Natural killer cell treated with Interleukin-12 subunit alpha and Interleukin-12 subunit beta and Interleukin-15 and Interleukin-18, amount 100 ng/mL, for 72 hours (primary cell): ENCODE results near the gene C11orf91. TPM values are rescaled to one million over a fixed set of nuclear protein-coding genes. Genes with fewer than 3 reads are reported as not detected.
A peak's percentile ranks its signal among the peaks of the same experiment; 100 is the strongest.
"Not testable (repeated sequence)": the region's sequence is repeated elsewhere in the genome, so short reads cannot be mapped to it uniquely, and the experiment has no call there.

Experiments
- ATAC-seq, 2 donors: fragments of 150-1000 bp; cut with Tn5 transposase in 1 of 2; sonication (Bioruptor Pico), chemical (Tn5 transposase) in 1 of 2; 2 replicates each; pipeline ENCODE4 v1.10.0; 2021
- DNase-seq: peaks from one replicate; pipeline ENCODE4 v3.0.0; 2022; ENCODE audit warnings: low spot score
- H3K27ac Mint-ChIP-seq, 2 donors: 1 replicate in 1 of 2; 2 replicates in 1 of 2; pipeline ENCODE4 v1.8.0; 2022; ENCODE audit warnings: mixed read lengths in 2 of 2, mild to moderate bottlenecking in 1 of 2, moderate library complexity in 1 of 2
- H3K27me3 Mint-ChIP-seq, 2 donors: 1 replicate in 1 of 2; 2 replicates in 1 of 2; pipeline ENCODE4 v1.8.0; 2022; ENCODE audit warnings: mixed read lengths in 2 of 2
- H3K36me3 Mint-ChIP-seq: one replicate; pipeline ENCODE4 v1.8.0; 2022; ENCODE audit warnings: mixed read lengths
- H3K4me1 Mint-ChIP-seq, 2 donors: 1 replicate in 1 of 2; 2 replicates in 1 of 2; pipeline ENCODE4 v1.8.0; 2022; ENCODE audit warnings: low read depth in 2 of 2, mixed read lengths in 2 of 2, mild to moderate bottlenecking in 1 of 2
- H3K4me3 Mint-ChIP-seq: one replicate; pipeline ENCODE4 v1.8.0; 2022; ENCODE audit warnings: mixed read lengths
- H3K9me3 Mint-ChIP-seq: 2 replicates; pipeline ENCODE4 v1.8.0; 2022; ENCODE audit warnings: mixed read lengths
- total RNA-seq, 2 donors: library from RNA; stranded (reverse); gene quantifications; one replicate each; pipeline ENCODE4 v1.2.3, GENCODE V29; 2022

C11orf91 gene
- total RNA-seq, 2 donors from 2014 or later = not detected

- Mint-ChIP-seq H3K27me3 (no peaks in the 10 kb centered on the region), H3K4me1 (no peaks in the 10 kb centered on the region), H3K27ac (no peak overlapping the region), H3K9me3 (no peaks in the 10 kb centered on the region), H3K36me3 (no peaks in the 10 kb centered on the region), H3K4me3 (no peak overlapping the region)
- no peak for ATAC-seq
- DNase-seq = no peak
These were observed 11.8 kb upstream of the C11orf91 start for GRCh38 chr11:33712436-33712835.

- ATAC-seq (no peak), DNase-seq (no peak)
- Mint-ChIP-seq H3K27ac (no peak overlapping the region), H3K27me3 (no peaks in the 10 kb centered on the region), H3K4me3 (no peak overlapping the region), H3K36me3 (no peaks in the 10 kb centered on the region), H3K9me3 (no peaks in the 10 kb centered on the region), H3K4me1 (peaks cover 6 to 7% of the 10 kb centered on the region in 2 donors)
These were observed 8.8 kb upstream of the C11orf91 start for GRCh38 chr11:33709466-33709865.

- Mint-ChIP-seq H3K27me3 (no peaks in the 10 kb centered on the region), H3K4me3 (no peak overlapping the region), H3K4me1 (peaks cover 6 to 7% of the 10 kb centered on the region in 2 donors), H3K9me3 (no peaks in the 10 kb centered on the region), H3K36me3 (no peaks in the 10 kb centered on the region), H3K27ac (no peak overlapping the region)
- DNase-seq (no peak), ATAC-seq (no peak)
These were observed 8.4 kb upstream of the C11orf91 start for GRCh38 chr11:33708985-33709384.

- H3K9me3 Mint-ChIP-seq, ATAC-seq, H3K27ac Mint-ChIP-seq, H3K36me3 Mint-ChIP-seq, H3K27me3 Mint-ChIP-seq, DNase-seq, H3K4me1 Mint-ChIP-seq, H3K4me3 Mint-ChIP-seq: not testable (repeated sequence)
These were observed 7.2 kb upstream of the C11orf91 start for GRCh38 chr11:33707831-33708230.

DNA sequence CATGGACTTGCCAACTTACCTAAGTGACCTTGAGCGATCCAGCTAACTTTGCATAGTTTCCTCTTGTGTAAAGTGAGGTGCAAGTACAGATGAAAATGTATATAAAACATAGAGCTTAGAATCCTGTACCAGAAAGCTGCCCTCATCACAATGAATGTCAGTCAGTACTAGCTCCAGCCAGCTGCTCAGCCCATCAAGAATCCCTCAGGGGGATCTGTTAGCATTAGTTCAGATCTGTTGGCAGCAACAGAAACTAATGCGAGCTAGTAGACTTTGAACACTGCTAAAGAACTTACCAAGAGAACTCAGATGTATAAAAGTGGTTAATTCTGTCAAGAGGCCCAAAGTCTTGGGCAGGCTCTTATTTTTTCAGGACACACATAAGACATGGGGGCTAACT lies 6.3 kb upstream of the C11orf91 start:
- no peaks in the 10 kb centered on the region for H3K9me3 Mint-ChIP-seq
- peak overlapping the region in 1 of 2 donors; percentile 64 for H3K27ac Mint-ChIP-seq
- H3K4me1 Mint-ChIP-seq = peaks cover 6 to 7% of the 10 kb centered on the region in 2 donors
- H3K4me3 Mint-ChIP-seq = no peak overlapping the region
- no peaks in the 10 kb centered on the region for H3K36me3 Mint-ChIP-seq
- DNase-seq (no peak), ATAC-seq (no peak)
- H3K27me3 Mint-ChIP-seq = no peaks in the 10 kb centered on the region

DNA sequence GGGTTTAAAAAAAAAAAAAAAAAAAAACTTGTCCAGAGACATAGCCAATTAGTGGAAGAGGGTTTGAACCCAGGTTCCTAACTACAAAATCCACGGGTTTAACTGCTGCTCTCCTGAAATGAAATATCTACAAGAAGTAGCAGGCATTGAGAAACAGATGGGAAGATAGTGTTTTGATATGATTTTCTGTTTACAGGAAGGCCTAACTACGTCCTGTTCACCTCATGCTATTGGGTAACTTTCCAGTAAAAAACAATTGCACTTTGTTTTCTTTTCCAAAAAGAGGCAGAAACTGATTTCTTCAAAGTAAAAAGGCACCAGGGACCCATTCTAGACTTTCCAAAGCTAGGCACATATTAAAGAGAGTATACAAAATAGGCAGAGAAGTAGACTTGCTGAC lies 5.9 kb upstream of the C11orf91 start:
- Mint-ChIP-seq H3K9me3 (no peaks in the 10 kb centered on the region), H3K4me1 (peaks cover 7 to 8% of the 10 kb centered on the region in 2 donors), H3K27me3 (no peaks in the 10 kb centered on the region), H3K36me3 (no peaks in the 10 kb centered on the region), H3K4me3 (peak overlapping the region; percentile 15), H3K27ac (peak overlapping the region; percentile 56 to 64)
- ATAC-seq = no peak
- DNase-seq = no peak

DNA sequence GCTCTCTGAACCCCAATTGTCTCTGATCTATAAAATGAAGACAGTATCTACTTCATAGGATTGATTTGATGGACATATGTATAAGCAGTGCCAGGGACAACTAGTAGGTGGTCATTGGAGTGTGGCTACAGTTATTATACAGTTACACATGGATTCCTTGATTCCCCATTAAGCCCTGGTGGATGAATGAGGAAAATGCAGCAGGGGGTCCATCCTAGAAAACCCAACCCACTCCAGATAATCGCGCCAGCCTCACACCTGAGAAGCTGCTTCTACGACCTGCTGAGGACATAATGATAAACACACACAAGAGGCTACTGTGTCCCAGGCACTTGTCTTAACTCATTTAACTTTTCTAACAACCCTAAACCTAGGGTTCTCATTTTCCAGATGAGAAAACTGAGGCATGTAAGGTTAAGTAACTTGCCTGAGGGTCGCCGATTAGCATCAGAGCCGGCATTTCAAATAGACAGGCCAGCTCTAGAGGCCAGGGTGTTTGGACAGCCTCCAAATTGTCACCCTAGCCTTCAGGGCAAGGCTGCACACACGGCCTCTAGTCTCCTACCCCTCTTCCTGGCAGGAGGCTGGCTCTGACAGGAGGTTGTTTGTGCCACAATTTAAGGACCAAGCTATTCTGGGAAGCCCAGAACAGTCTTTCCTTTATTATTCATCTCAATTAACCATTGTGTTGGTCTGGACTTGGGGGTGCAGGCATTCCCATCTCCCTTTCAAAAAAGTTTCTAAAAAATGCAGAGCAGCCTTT lies 3.8 kb upstream of the C11orf91 start:
- Mint-ChIP-seq H3K9me3 (no peaks in the 10 kb centered on the region), H3K4me1 (peaks cover 19 to 21% of the 10 kb centered on the region in 2 donors), H3K27ac (no peak overlapping the region), H3K27me3 (peaks cover under 1 to 6% of the 10 kb centered on the region in 2 donors), H3K36me3 (no peaks in the 10 kb centered on the region), H3K4me3 (no peak overlapping the region)
- ATAC-seq (no peak), DNase-seq (no peak)

GRCh38 chr11:33703788-33704187 lies 3.2 kb upstream of the C11orf91 start:
- H3K9me3 Mint-ChIP-seq = no peaks in the 10 kb centered on the region
- H3K27ac Mint-ChIP-seq = no peak overlapping the region
- no peaks in the 10 kb centered on the region for H3K36me3 Mint-ChIP-seq
- ATAC-seq = no peak
- H3K4me3 Mint-ChIP-seq = no peak overlapping the region
- DNase-seq = no peak
- H3K27me3 Mint-ChIP-seq = peaks cover 2 to 7% of the 10 kb centered on the region in 2 donors
- peaks cover 19 to 21% of the 10 kb centered on the region in 2 donors for H3K4me1 Mint-ChIP-seq

GRCh38 chr11:33703234-33703633 lies 2.6 kb upstream of the C11orf91 start:
- no peak overlapping the region for H3K27ac Mint-ChIP-seq
- DNase-seq (no peak), ATAC-seq (no peak)
- no peaks in the 10 kb centered on the region for H3K36me3 Mint-ChIP-seq
- no peak overlapping the region for H3K4me3 Mint-ChIP-seq
- H3K9me3 Mint-ChIP-seq = no peaks in the 10 kb centered on the region
- peaks cover 5 to 9% of the 10 kb centered on the region in 2 donors for H3K27me3 Mint-ChIP-seq
- H3K4me1 Mint-ChIP-seq = peaks cover 19 to 21% of the 10 kb centered on the region in 2 donors

GRCh38 chr11:33701302-33702230 lies 940 bp upstream of the C11orf91 start:
- H3K27ac Mint-ChIP-seq = peak overlapping the region; percentile 34 to 68
- no peaks in the 10 kb centered on the region for H3K9me3 Mint-ChIP-seq
- DNase-seq (no peak), ATAC-seq (no peak)
- H3K4me3 Mint-ChIP-seq = peak overlapping the region; percentile 89
- peaks cover 17 to 18% of the 10 kb centered on the region in 2 donors for H3K4me1 Mint-ChIP-seq
- H3K36me3 Mint-ChIP-seq = no peaks in the 10 kb centered on the region
- peaks cover 19 to 25% of the 10 kb centered on the region in 2 donors for H3K27me3 Mint-ChIP-seq

GRCh38 chr11:33700063-33700501 lies 544 bp downstream of the C11orf91 start:
- no peak for ATAC-seq
- no peak overlapping the region for H3K27ac Mint-ChIP-seq
- no peaks in the 10 kb centered on the region for H3K9me3 Mint-ChIP-seq

DNA sequence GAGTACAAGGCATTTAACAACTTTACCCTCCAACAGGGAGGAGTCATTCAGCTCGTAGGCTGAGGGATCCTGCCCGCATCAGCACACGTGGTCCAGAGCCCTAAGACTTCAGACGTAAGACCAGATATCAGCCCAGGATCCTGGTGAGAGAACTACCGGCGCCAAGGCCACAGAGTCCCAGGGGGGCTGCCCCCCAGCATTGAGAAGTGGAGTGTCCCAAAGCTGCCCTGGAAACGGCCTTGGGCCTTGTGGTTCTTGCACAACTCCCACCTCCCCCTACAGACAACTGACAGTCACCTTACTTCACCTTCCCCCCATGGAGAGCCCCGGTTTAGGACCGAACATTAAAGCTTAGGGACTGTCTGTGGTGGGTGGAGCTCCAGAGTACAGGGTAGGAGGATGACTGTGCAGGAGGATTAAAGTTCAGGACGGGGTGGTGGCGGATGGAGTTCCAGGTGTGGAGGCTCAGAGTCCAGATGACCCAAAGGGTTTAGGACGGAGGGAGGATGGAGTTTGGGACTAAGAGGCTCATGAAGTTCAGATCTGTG lies 1.0 kb downstream of the C11orf91 start:
- Mint-ChIP-seq H3K4me3 (peak overlapping the region; percentile 79), H3K27ac (no peak overlapping the region), H3K4me1 (peaks cover 15 to 16% of the 10 kb centered on the region in 2 donors), H3K27me3 (peaks cover 30 to 33% of the 10 kb centered on the region in 2 donors), H3K9me3 (no peaks in the 10 kb centered on the region), H3K36me3 (no peaks in the 10 kb centered on the region)
- ATAC-seq = no peak
- no peak for DNase-seq

More at GRCh38 chr11:33700063-33700501, 544 bp downstream of the C11orf91 start:
- Mint-ChIP-seq H3K4me1 (peaks cover 15 to 16% of the 10 kb centered on the region in 2 donors), H3K4me3 (peak overlapping the region; percentile 89), H3K27me3 (peaks cover 30 to 33% of the 10 kb centered on the region in 2 donors), H3K36me3 (no peaks in the 10 kb centered on the region)
- no peak for DNase-seq

- Mint-ChIP-seq H3K27ac (no peak overlapping the region), H3K9me3 (no peaks in the 10 kb centered on the region), H3K36me3 (no peaks in the 10 kb centered on the region), H3K4me3 (no peak overlapping the region), H3K4me1 (peaks cover 15 to 16% of the 10 kb centered on the region in 2 donors), H3K27me3 (peaks cover 30 to 34% of the 10 kb centered on the region in 2 donors)
- DNase-seq = no peak
- no peak for ATAC-seq
These were observed 1.7 kb downstream of the C11orf91 start for GRCh38 chr11:33698921-33699320.
